ENCODE measurements around the gene SLC7A9.

- no peak for TF ChIP-seq NFIC (IDR thresholded peaks at IDR 0.05)
- TF ChIP-seq, protein P1, sequence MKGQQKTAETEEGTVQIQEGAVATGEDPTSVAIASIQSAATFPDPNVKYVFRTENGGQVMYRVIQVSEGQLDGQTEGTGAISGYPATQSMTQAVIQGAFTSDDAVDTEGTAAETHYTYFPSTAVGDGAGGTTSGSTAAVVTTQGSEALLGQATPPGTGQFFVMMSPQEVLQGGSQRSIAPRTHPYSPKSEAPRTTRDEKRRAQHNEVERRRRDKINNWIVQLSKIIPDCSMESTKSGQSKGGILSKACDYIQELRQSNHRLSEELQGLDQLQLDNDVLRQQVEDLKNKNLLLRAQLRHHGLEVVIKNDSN (IDR thresholded peaks at IDR 0.05): no peak
- TF ChIP-seq CEBPB (IDR thresholded peaks at IDR 0.05): no peak
- no peak for TF ChIP-seq RAD21 (IDR thresholded peaks at IDR 0.05; ENCODE audit: low read depth)
Measured at GRCh38 chr19:32876919-32877285, 7.3 kb upstream of the SLC7A9 start.

Measured in Ishikawa (cell line).